LNCAP (cell line): Measurements from ENCODE around the gene PPP2R2D.

Experiments used
- TF ChIP-seq, protein P1 (sequence below): fragments of 450-650 bp; IDR thresholded peaks from 2 replicates; pipeline ENCODE4 v1.5.1; 2017; ENCODE audit warnings: mild to moderate bottlenecking

The PPP2R2D gene

GRCh38 chr10:131931981-131932380 is 31.2 kb downstream of the PPP2R2D start:
- TF ChIP-seq, protein P1, sequence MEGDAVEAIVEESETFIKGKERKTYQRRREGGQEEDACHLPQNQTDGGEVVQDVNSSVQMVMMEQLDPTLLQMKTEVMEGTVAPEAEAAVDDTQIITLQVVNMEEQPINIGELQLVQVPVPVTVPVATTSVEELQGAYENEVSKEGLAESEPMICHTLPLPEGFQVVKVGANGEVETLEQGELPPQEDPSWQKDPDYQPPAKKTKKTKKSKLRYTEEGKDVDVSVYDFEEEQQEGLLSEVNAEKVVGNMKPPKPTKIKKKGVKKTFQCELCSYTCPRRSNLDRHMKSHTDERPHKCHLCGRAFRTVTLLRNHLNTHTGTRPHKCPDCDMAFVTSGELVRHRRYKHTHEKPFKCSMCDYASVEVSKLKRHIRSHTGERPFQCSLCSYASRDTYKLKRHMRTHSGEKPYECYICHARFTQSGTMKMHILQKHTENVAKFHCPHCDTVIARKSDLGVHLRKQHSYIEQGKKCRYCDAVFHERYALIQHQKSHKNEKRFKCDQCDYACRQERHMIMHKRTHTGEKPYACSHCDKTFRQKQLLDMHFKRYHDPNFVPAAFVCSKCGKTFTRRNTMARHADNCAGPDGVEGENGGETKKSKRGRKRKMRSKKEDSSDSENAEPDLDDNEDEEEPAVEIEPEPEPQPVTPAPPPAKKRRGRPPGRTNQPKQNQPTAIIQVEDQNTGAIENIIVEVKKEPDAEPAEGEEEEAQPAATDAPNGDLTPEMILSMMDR = no peak

DNA sequence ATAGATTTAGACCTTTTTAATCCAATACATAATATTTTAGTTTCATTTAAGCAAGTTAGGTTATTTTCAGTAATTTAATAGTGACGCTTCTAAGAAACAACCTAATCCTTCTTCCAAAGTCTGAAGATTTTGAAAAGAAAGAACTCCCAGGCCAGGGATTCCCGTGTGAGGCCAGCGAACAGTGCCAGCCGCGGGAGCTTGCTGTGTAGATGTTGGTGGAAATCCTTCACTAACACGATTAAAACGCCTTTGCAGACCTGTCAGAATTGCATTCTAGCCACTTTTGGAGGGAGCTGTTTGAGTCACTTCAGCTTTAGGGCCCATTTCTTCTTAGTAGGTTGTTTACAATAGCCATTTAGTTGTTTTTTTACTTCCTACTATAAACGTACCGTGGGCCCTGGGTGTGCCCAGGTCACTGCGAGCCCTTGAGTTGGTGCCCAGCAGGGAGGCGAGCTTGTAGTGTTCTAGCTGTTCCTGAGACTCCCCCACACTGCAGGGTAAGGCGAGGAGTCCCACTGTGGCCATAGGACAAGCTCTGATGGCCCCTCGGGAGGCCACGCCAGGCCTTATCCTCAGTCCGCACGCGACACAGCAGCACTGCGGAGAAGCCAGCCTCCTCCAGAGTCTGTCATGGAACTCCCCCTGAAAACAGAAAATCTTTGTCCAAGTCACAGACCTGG is 32.3 kb downstream of the PPP2R2D start:
- TF ChIP-seq, protein P1 = no peak

- TF ChIP-seq, protein P1 = no peak
These were observed 32.9 kb downstream of the PPP2R2D start for GRCh38 chr10:131933696-131934086.

GRCh38 chr10:131934769-131935168 is 34.0 kb downstream of the PPP2R2D start:
- TF ChIP-seq, protein P1 = no peak

DNA sequence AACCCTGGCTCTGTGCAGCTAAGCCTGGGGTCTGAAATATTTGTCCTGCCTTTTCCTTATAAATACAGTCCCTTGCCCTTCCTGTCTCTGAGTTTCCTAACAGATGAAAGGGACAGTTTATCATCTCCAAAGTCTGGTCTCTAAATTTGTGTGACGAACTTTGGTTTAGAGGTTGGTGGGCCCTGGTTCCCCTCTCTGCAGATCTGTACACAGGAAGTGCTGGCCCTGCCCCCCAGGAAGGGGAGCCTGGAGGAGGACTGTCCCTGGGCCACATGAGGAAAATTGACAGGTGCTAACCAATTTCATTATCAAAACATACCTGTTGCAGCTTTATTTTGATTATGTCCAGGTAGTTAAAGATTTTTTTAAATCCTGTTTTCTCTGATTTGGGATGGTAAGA is 34.5 kb downstream of the PPP2R2D start:
- TF ChIP-seq, protein P1 = no peak

DNA sequence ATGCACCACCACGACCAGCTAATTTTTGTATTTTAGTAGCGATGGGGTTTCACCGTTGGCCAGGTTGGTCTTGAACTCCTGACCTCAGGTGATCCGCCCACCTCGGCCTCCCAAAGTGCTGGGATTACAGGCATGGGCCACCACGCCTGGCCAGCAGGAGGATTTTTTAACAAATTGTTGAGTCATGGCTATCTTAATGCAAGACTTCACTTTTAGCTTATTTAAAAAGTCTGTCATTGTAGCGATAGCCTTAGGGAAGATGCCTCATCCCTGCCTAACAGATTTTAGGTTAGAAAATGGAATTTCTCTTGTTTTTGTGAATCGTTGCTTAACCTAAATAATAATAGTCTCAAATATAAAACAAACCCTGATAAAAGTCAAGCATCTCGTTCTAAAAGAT is 35.5 kb downstream of the PPP2R2D start:
- TF ChIP-seq, protein P1 = no peak

GRCh38 chr10:131936736-131937135 is 35.9 kb downstream of the PPP2R2D start:
- TF ChIP-seq, protein P1 = no peak

DNA sequence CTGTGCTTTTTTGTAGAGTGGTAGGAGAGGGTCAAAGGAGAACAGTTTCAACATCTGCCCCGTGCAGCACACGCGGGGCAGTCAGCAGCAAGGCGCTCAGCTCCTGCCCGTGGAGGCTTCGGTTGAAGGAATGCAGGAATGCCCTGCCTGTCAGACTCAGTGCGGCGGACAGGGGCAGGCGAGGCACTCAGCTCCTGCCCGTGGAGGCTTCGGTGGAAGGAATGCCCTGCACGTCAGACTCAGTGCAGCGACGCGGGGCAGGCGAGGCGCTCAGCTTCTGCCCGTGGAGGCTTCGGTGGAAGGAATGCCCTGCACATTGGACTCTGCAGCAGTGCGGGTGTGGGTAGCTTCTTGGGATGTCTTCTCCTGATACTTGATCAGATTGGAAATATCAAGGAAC is 37.0 kb downstream of the PPP2R2D start:
- TF ChIP-seq, protein P1 = no peak
